ENCODE data around the gene CELF1. TPM values are rescaled to one million over a fixed set of nuclear protein-coding genes. Genes with fewer than 3 reads are reported as not detected.
A peak's percentile ranks its signal among the peaks of the same experiment; 100 is the strongest.

CELF1 gene
- total and polyA plus RNA-seq, 5 donors from 2014 or later, result 30.8 to 124 (median 52.4) TPM

DNA sequence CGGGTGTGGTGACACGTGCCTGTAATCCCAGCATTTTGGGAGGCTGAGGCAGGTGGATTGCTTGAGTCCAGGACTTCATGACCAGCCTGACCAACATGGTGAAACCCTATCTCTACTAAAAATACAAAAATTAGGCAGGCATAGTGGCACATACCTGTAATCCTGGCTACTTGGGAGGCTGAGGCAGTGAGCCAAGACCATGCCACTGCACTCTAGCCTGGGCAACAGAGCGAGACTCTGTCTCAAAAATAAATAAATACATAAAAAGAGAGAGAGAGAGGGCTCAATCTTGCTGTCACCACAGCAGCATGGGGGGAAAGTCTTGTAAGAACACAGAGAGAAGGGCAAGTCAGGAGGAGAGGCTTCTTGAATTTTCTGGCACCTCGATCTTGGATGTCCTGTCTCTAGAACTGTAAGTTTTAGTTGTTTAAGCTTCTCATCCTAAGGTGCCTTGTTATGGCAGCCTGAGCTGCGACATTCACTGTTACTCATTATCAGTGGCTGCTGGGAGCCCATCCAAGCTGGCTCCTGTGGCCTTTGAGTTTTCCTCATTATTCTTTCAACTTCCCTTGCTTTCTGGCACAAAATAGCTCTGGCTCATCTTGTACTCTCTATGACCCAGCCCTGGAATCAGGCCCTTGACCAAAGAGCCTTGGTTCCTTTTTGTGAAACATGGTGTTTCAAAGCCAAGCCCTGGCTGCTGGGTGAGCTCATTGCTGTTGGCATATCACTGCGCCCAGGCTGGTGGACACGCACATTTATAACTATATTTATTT is 118.7 kb downstream of the CELF1 start:
- H3K36me3 ChIP-seq (ENCODE audit: control insufficient read depth, insufficient read depth, low read length), result no peaks in the 10 kb centered on the region
- DNase-seq, result no peak
- Mint-ChIP-seq H3K4me1 (no peaks in the 10 kb centered on the region), H3K27ac (no peak overlapping the region), H3K4me3 (no peak overlapping the region), H3K9me3 (no peaks in the 10 kb centered on the region), H3K27me3 (no peaks in the 10 kb centered on the region), H3K36me3 (no peaks in the 10 kb centered on the region)
- H3K27me3 ChIP-seq (ENCODE audit: control insufficient read depth, insufficient read depth, low read length), result no peaks in the 10 kb centered on the region
- no peak overlapping the region for H3K27ac ChIP-seq (ENCODE audit: insufficient read depth, low read length, poor library complexity, severe bottlenecking)
- no peak for ATAC-seq (ENCODE audit: low read depth in 2 of 2)
- no peak overlapping the region for H3K4me3 ChIP-seq (ENCODE audit: low read depth, low read length)
- no peaks in the 10 kb centered on the region for H3K9me3 ChIP-seq (ENCODE audit: control insufficient read depth in 2 of 2, low read length in 2 of 2)
- H3K4me1 ChIP-seq (ENCODE audit: control insufficient read depth, insufficient read depth, low read length, poor library complexity, severe bottlenecking), result no peaks in the 10 kb centered on the region

- H3K9me3 ChIP-seq (ENCODE audit: control insufficient read depth in 2 of 2, low read length in 2 of 2), result no peaks in the 10 kb centered on the region
- no peaks in the 10 kb centered on the region for H3K4me1 Mint-ChIP-seq
- no peaks in the 10 kb centered on the region for H3K36me3 ChIP-seq (ENCODE audit: control insufficient read depth, insufficient read depth, low read length)
- H3K27me3 Mint-ChIP-seq, result no peaks in the 10 kb centered on the region
- H3K4me3 ChIP-seq (ENCODE audit: low read depth, low read length), result no peak overlapping the region
- no peak for ATAC-seq (ENCODE audit: low read depth in 2 of 2)
- H3K27ac ChIP-seq (ENCODE audit: insufficient read depth, low read length, poor library complexity, severe bottlenecking), result no peak overlapping the region
- no peak for DNase-seq
- H3K4me1 ChIP-seq (ENCODE audit: control insufficient read depth, insufficient read depth, low read length, poor library complexity, severe bottlenecking), result no peaks in the 10 kb centered on the region
- no peaks in the 10 kb centered on the region for H3K9me3 Mint-ChIP-seq
- H3K27me3 ChIP-seq (ENCODE audit: control insufficient read depth, insufficient read depth, low read length), result no peaks in the 10 kb centered on the region
- no peak overlapping the region for H3K27ac Mint-ChIP-seq
- H3K4me3 Mint-ChIP-seq, result no peak overlapping the region
- H3K36me3 Mint-ChIP-seq, result no peaks in the 10 kb centered on the region
Observed at GRCh38 chr11:47433157-47433556, 119.8 kb downstream of the CELF1 start.

DNA sequence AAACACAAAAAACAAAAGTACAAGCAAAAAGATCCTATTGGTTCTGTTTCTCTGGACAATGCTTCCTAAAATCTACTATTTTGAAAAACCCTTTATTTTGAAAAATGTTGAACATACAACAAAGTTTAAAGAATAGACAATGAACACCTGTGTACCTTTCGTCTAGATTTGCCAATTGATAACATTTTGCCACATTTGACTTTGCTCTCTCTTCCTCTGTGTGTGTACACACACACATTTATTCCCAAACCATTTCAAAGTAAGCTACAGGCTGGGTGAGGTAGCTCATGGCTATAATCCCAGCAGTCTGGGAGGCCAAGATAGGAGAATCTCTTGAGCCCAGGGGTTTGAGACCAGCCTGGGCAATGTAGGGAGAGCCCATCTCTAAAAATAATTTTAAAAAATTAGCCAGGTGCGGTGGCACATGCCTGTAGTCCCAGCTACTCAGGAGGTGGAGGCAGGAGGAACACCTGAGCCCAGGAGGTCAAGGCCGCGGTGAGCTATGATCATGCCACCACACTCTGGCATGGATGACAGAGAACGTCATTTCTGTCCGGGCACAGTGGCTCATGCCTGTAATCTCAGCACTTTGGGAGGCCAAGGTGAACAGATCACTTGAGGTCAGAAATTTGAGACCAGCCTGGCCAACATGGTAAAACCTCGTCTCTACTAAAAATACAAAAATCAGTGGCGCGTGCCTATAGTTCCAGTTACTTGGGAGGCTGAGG is 121.4 kb downstream of the CELF1 start:
- H3K4me1 ChIP-seq (ENCODE audit: control insufficient read depth, insufficient read depth, low read length, poor library complexity, severe bottlenecking), result peaks cover 3% of the 10 kb centered on the region
- Mint-ChIP-seq H3K27ac (no peak overlapping the region), H3K4me3 (no peak overlapping the region)

GRCh38 chr11:47430524-47430923 is 122.4 kb downstream of the CELF1 start:
- Mint-ChIP-seq H3K4me1 (peaks cover 0 to 15% (median 7%) of the 10 kb centered on the region in 4 donors), H3K9me3 (no peaks in the 10 kb centered on the region), H3K36me3 (peaks cover 5% of the 10 kb centered on the region), H3K4me3 (no peak overlapping the region), H3K27ac (peak overlapping the region in 1 of 3 donors; percentile 11), H3K27me3 (no peaks in the 10 kb centered on the region)
- Histone ChIP-seq H3K4me1 (ENCODE audit: control insufficient read depth, insufficient read depth, low read length, poor library complexity, severe bottlenecking) (peaks cover 8% of the 10 kb centered on the region), H3K4me3 (ENCODE audit: low read depth, low read length) (no peak overlapping the region), H3K9me3 (ENCODE audit: control insufficient read depth in 2 of 2, low read length in 2 of 2) (no peaks in the 10 kb centered on the region), H3K36me3 (ENCODE audit: control insufficient read depth, insufficient read depth, low read length) (no peaks in the 10 kb centered on the region), H3K27ac (ENCODE audit: insufficient read depth, low read length, poor library complexity, severe bottlenecking) (no peak overlapping the region), H3K27me3 (ENCODE audit: control insufficient read depth, insufficient read depth, low read length) (no peaks in the 10 kb centered on the region)
- ATAC-seq (ENCODE audit: low read depth in 2 of 2) (no peak), DNase-seq (no peak)

More for the DNA sequence above, 121.4 kb downstream of the CELF1 start:
- no peaks in the 10 kb centered on the region for H3K9me3 Mint-ChIP-seq
- no peaks in the 10 kb centered on the region for H3K36me3 ChIP-seq (ENCODE audit: control insufficient read depth, insufficient read depth, low read length)
- no peak overlapping the region for H3K27ac ChIP-seq (ENCODE audit: insufficient read depth, low read length, poor library complexity, severe bottlenecking)
- H3K9me3 ChIP-seq (ENCODE audit: control insufficient read depth in 2 of 2, low read length in 2 of 2), result no peaks in the 10 kb centered on the region
- no peaks in the 10 kb centered on the region for H3K36me3 Mint-ChIP-seq
- no peak for ATAC-seq (ENCODE audit: low read depth in 2 of 2)
- H3K27me3 ChIP-seq (ENCODE audit: control insufficient read depth, insufficient read depth, low read length), result no peaks in the 10 kb centered on the region
- DNase-seq, result no peak
- H3K4me1 Mint-ChIP-seq, result peaks cover 0 to 5% (median 2%) of the 10 kb centered on the region in 4 donors
- H3K4me3 ChIP-seq (ENCODE audit: low read depth, low read length), result no peak overlapping the region
- H3K27me3 Mint-ChIP-seq, result no peaks in the 10 kb centered on the region

GRCh38 chr11:47426062-47426956 is 126.6 kb downstream of the CELF1 start, which contains the start of gene PSMC3:
Gene PSMC3, minus strand, starts transcription at chr11:47426439. Its CDS starts 160 bp downstream, at chr11:47426279.
- H3K9me3 Mint-ChIP-seq, result no peaks in the 10 kb centered on the region

GRCh38 chr11:47425611-47426010 is 127.3 kb downstream of the CELF1 start:
- H3K27me3 ChIP-seq (ENCODE audit: control insufficient read depth, insufficient read depth, low read length), result no peaks in the 10 kb centered on the region
- DNase-seq, result no peak
- no peak for ATAC-seq (ENCODE audit: low read depth in 2 of 2)
- H3K4me3 ChIP-seq (ENCODE audit: low read depth, low read length), result peak overlapping the region; percentile 92
- H3K4me1 Mint-ChIP-seq, result peaks cover 0 to 33% (median 18%) of the 10 kb centered on the region in 4 donors
- peaks cover 20% of the 10 kb centered on the region for H3K4me1 ChIP-seq (ENCODE audit: control insufficient read depth, insufficient read depth, low read length, poor library complexity, severe bottlenecking)
- H3K27ac Mint-ChIP-seq, result peak overlapping the region in 2 of 3 donors; percentile 97
- H3K4me3 Mint-ChIP-seq, result peak overlapping the region; percentile 98 to 100 (median 100)
- H3K27ac ChIP-seq (ENCODE audit: insufficient read depth, low read length, poor library complexity, severe bottlenecking), result peak overlapping the region; percentile 82
- no peaks in the 10 kb centered on the region for H3K27me3 Mint-ChIP-seq
- peaks cover 30% of the 10 kb centered on the region for H3K36me3 ChIP-seq (ENCODE audit: control insufficient read depth, insufficient read depth, low read length)
- H3K9me3 ChIP-seq (ENCODE audit: control insufficient read depth in 2 of 2, low read length in 2 of 2), result no peaks in the 10 kb centered on the region
- H3K36me3 Mint-ChIP-seq, result peaks cover 19% of the 10 kb centered on the region
- no peaks in the 10 kb centered on the region for H3K9me3 Mint-ChIP-seq

More at GRCh38 chr11:47426062-47426956, 126.6 kb downstream of the CELF1 start, which contains the start of gene PSMC3:
- ATAC-seq (ENCODE audit: low read depth in 2 of 2), result peak; percentile 95 to 96
- Mint-ChIP-seq H3K27me3 (no peaks in the 10 kb centered on the region), H3K4me3 (peak within 1 kb of the TSS; percentile 98 to 100 (median 100)), H3K27ac (peak within 1 kb of the TSS; percentile 97 to 99 (median 97)), H3K36me3 (peaks cover 19% of the 10 kb centered on the region), H3K4me1 (peaks cover 0 to 31% (median 18%) of the 10 kb centered on the region in 4 donors)
- peak within 1 kb of the TSS; percentile 82 for H3K27ac ChIP-seq (ENCODE audit: insufficient read depth, low read length, poor library complexity, severe bottlenecking)
- no peaks in the 10 kb centered on the region for H3K27me3 ChIP-seq (ENCODE audit: control insufficient read depth, insufficient read depth, low read length)
- peak within 1 kb of the TSS; percentile 92 for H3K4me3 ChIP-seq (ENCODE audit: low read depth, low read length)
- DNase-seq, result peak; percentile 96 to 98 (median 96)
- H3K4me1 ChIP-seq (ENCODE audit: control insufficient read depth, insufficient read depth, low read length, poor library complexity, severe bottlenecking), result peaks cover 20% of the 10 kb centered on the region
- peaks cover 27% of the 10 kb centered on the region for H3K36me3 ChIP-seq (ENCODE audit: control insufficient read depth, insufficient read depth, low read length)
- H3K9me3 ChIP-seq (ENCODE audit: control insufficient read depth in 2 of 2, low read length in 2 of 2), result no peaks in the 10 kb centered on the region

All from CD4-positive, CD25-positive, alpha-beta regulatory T cell (primary cell).